WERI-Rb-1 (cell line): Measurements from ENCODE around the gene SH2D7.

Source experiments
- DNase-seq: peaks from one replicate; pipeline ENCODE4 v3.0.0-alpha.2; 2020
- H3K27ac ChIP-seq: fragments of 250-450 bp; sonication (Bioruptor Pico); 2 replicates; pipeline ENCODE4 v1.5.1; 2020; ENCODE audit warnings: mild to moderate bottlenecking, moderate library complexity
- H3K27me3 ChIP-seq: fragments of 250-450 bp; sonication (Bioruptor Pico); 2 replicates; pipeline ENCODE4 v1.5.1; 2021; ENCODE audit warnings: mild to moderate bottlenecking, low read depth, moderate library complexity; ENCODE audit not compliant: insufficient read depth, severe bottlenecking
- H3K36me3 ChIP-seq: fragments of 250-450 bp; sonication (Bioruptor Pico); 2 replicates; pipeline ENCODE4 v1.5.1; 2020; ENCODE audit warnings: mild to moderate bottlenecking, moderate library complexity
- H3K4me3 ChIP-seq: 2 replicates; pipeline ENCODE4 v1.5.1; 2011; ENCODE audit warnings: low read depth, mild to moderate bottlenecking, control low read depth, low read length
- H3K9me3 ChIP-seq: fragments of 250-450 bp; sonication (Bioruptor Pico); 2 replicates; pipeline ENCODE4 v1.5.1; 2021; ENCODE audit warnings: mild to moderate bottlenecking, moderate library complexity; ENCODE audit not compliant: severe bottlenecking
- CTCF ChIP-seq: IDR thresholded peaks from 2 replicates; pipeline ENCODE4 v1.5.1; 2011; ENCODE audit warnings: low read depth, mild to moderate bottlenecking, control low read depth, inconsistent platforms, low read length

The SH2D7 gene

GRCh38 chr15:78098131-78098755 lies 5.9 kb downstream of the SH2D7 start:
- H3K27ac ChIP-seq, result no peak overlapping the region
- no peak overlapping the region for H3K4me3 ChIP-seq
- no peaks in the 10 kb centered on the region for H3K9me3 ChIP-seq
- TF ChIP-seq CTCF, result no peak
- H3K27me3 ChIP-seq, result no peaks in the 10 kb centered on the region
- no peak for DNase-seq
- no peaks in the 10 kb centered on the region for H3K36me3 ChIP-seq

GRCh38 chr15:78100886-78101285 lies 8.5 kb downstream of the SH2D7 start:
- TF ChIP-seq CTCF, result no peak
- no peak overlapping the region for H3K27ac ChIP-seq
- no peak for DNase-seq

GRCh38 chr15:78101423-78102105 lies 9.2 kb downstream of the SH2D7 start:
- H3K27me3 ChIP-seq, result no peaks in the 10 kb centered on the region
- H3K9me3 ChIP-seq, result no peaks in the 10 kb centered on the region
- no peak overlapping the region for H3K27ac ChIP-seq
- DNase-seq, result no peak
- no peak for TF ChIP-seq CTCF
- H3K36me3 ChIP-seq, result no peaks in the 10 kb centered on the region; the same call in 1 of the 2 replicates
- H3K4me3 ChIP-seq, result no peak overlapping the region

More at GRCh38 chr15:78100886-78101285, 8.5 kb downstream of the SH2D7 start:
- Histone ChIP-seq H3K9me3 (no peaks in the 10 kb centered on the region), H3K27me3 (no peaks in the 10 kb centered on the region), H3K4me3 (no peak overlapping the region), H3K36me3 (no peaks in the 10 kb centered on the region; the same call in 1 of the 2 replicates)

GRCh38 chr15:78102211-78102610 lies 9.8 kb downstream of the SH2D7 start:
- TF ChIP-seq CTCF, result no peak
- DNase-seq, result no peak
- Histone ChIP-seq H3K27me3 (no peaks in the 10 kb centered on the region), H3K27ac (no peak overlapping the region), H3K36me3 (no peaks in the 10 kb centered on the region; the same call in 1 of the 2 replicates), H3K4me3 (no peak overlapping the region), H3K9me3 (no peaks in the 10 kb centered on the region)

GRCh38 chr15:78102741-78103140 lies 10.4 kb downstream of the SH2D7 start:
- Histone ChIP-seq H3K4me3 (no peak overlapping the region), H3K27me3 (no peaks in the 10 kb centered on the region), H3K27ac (no peak overlapping the region), H3K36me3 (peaks cover under 1% of the 10 kb centered on the region; the same call in 1 of the 2 replicates), H3K9me3 (no peaks in the 10 kb centered on the region)
- DNase-seq, result no peak
- TF ChIP-seq CTCF, result no peak
